Ramos (cell line): ENCODE data around the gene OR1F1.
"Not testable (repeated sequence)": the region's sequence is repeated elsewhere in the genome, so short reads cannot be mapped to it uniquely, and the experiment has no call there.

Experiments
- in situ Hi-C: fragments of 300-500 bp; cut with MboI; formaldehyde crosslinking; loops from one replicate; pipeline ENCODE4 v1.14.3; 2022; ENCODE audit warnings: low sequenced_read_pairs; ENCODE audit not compliant: unreplicated experiment

OR1F1 gene

DNA sequence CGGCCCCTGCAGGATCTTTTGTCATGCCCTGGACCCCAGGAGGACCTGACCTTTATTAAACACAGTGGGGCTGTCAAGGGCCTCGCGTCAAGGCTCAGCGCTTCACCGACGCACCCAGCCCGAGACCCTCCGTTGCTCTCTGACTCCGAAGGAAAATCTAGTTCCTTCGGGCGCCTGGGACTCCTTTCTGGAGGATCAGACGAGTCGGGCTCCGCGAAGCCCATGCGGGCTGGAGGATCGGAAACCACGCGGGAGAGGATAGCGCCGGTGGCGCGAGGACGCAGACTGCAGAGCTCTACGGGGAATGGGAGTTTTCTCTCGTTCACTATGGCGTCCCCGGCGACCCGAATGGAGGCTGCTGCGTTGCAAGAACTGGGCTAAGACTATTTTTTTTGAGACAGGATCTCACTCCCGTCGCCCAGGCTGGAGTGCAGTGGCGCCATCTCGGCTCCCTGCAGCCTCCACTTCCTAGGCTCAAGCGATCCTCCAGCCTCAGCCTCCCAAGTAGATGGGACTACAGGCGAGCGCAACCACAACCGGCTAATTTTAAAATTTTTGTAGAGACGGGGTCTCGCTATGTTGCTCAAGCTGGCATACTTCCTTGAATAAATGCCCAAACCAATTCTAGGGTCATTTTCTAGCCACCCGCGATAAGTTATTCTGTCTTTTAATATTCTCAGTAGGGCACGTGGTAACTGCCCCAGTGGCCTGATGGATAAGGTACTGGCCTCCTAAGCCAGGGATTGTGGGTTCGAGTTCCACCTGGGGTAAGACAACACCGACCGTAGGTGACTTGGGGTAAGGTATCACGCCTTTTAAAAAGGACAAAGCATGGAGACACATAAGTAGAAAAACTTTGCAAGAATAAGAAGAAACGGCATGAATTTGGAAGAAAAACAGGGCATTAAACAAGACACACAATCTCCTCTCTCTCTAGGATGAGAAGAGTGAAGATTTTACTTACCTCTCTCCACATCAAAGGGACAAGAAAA lies 5.5 kb downstream of the OR1F1 start:
- in situ Hi-C loops = no loop called here

- in situ Hi-C loops = no loop called here
These were observed 6.8 kb downstream of the OR1F1 start for GRCh38 chr16:3194792-3195191.

DNA sequence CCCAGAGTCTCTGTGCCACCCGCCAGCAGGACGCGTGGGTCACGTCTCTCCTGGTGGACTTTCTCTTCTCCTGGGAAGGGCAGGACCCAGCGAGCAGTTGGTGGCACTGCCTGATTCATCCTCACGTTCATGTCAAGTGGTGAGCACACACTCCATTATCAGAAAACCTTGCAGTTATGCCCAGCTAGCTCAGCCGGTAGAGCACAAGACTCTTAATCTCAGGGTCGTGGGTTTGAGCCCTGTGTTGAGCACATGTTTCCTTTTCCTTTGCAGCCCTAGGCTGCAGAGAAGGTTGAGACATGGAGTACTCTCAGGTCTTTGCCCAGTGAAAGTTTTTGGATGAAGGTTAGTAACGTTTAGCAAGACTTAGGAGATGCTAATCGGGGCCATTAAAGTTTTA lies 8.0 kb downstream of the OR1F1 start:
- in situ Hi-C loops = no loop called here

DNA sequence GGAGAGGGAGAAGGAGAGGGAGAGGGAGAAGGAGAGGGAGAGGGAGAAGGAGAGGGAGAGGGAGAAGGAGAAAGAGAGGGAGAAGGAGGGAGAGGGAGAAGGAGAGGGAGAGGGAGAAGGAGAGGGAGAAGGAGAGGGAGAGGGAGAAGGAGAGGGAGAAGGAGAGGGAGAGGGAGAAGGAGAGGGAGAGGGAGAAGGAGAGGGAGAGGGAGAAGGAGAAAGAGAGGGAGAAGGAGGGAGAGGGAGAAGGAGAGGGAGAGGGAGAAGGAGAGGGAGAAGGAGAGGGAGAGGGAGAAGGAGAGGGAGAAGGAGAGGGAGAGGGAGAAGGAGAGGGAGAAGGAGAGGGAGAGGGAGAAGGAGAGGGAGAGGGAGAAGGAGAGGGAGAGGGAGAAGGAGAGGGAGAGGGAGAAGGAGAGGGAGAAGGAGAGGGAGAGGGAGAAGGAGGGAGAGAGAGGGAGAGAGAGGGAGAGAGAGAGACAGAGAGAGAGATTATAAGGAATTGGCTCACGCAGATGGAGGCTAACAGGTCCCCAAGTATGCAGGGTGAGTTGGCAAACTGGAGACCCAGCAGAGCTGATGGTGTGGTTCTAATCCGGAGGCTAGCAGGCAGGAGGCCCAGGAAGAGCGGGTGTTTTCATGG lies 9.8 kb downstream of the OR1F1 start:
- in situ Hi-C loops = not testable (repeated sequence)

DNA sequence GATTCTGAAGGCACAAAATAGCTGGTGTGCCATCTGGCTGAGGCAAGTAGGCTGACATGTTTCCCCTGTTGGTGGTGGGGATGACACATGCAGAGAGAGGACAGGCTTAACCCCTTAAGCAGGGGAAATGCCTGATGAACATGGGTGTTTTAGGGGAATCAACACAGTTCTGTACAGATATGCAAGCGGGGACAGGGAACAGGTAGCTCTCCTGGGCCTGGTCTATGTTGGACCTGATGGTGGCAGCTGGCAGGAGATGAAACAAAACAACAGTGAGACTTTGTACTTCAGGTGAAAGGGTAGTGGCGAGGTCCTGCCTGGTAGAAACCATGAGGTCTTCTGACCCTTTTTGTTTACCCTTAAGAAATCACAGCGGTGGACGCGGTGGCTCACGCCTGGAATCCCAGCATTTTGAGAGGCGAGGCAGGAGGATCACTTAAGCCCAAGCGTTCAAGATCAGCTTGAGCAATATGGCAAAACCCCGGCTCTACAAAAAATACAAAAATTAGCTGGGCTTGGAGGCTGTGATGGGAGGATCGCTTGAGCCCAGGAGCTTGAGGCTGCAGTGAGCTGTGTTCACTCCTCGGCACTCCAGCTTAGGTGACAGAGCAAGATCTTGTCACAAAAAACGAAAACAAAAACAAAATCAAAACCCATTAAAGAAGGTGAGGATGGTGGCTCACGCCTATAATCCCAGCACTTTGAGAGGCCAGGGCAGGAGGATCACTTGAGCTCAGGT lies 10.5 kb downstream of the OR1F1 start:
- in situ Hi-C loops = no loop called here

DNA sequence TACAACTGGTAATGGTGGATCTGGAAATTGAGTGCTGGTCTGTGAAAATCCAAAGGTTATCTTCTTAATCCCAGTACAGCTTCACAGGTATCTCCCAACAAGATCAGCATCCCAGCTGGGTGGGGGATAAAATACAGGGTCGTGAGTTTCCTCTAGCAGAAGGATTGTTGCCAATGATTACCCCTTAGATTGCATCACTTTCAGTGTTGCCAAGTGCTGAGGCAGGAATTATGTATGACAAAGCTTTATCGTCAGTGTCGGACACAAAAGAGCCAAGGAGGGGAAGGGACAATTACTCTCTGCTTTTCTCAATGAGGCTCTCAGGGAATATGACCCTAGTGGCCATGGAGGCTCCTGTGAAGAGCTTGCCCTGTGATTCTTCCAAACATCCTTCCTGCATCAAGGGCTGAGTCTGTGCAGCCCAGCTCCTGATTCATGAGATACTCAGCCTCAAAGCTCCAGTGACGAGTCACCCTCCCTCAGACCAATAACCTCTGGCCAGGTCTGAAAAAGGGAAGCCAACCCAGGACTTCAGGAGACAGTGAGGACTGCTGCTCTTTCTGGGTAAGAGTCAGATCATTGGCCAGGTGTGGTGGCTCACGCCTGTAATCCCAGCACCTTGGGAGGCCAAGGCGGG lies 15.0 kb downstream of the OR1F1 start:
- in situ Hi-C loops = no loop called here

DNA sequence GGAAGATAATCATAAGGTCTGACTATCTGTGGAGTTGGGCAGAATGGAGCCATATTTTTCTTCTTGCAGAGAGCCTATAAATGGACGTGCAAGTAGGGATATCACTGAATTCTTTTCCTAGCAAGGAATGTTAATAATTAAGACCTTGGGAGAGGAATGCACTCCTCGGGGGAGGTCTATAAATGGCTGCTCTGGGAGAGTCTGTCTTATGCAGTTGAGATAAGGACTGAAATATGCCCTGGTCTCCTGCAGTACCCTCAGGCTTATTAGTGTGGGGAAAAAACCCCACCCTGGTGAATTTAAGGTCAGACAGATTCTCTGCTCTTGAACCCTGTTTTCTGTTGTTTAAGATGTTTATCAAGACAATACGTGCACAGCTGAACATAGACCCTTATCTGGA lies 17.9 kb downstream of the OR1F1 start:
- in situ Hi-C loops = not testable (repeated sequence)

- in situ Hi-C loops = no loop called here
These were observed 19.3 kb downstream of the OR1F1 start for GRCh38 chr16:3207086-3207953.

DNA sequence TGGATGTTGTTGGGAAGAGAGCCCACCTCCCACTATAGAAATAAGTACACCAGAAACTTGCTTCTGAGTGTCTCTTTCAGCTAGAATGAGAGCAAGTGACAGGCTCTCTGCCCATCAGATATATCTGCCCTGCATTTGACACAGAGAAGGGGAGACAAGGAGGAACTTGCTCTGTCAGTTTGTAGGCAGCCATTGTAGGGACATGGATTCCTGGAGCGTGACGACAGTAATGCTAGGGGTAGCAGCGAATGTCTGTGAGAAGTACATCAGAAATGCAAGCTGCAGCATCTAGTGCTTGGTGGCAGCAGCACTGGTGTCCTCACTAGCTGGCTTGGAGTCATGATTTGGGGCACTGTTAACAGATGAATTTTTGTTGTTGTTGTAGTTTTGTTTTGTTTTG lies 24.0 kb downstream of the OR1F1 start:
- in situ Hi-C loops = no loop called here

DNA sequence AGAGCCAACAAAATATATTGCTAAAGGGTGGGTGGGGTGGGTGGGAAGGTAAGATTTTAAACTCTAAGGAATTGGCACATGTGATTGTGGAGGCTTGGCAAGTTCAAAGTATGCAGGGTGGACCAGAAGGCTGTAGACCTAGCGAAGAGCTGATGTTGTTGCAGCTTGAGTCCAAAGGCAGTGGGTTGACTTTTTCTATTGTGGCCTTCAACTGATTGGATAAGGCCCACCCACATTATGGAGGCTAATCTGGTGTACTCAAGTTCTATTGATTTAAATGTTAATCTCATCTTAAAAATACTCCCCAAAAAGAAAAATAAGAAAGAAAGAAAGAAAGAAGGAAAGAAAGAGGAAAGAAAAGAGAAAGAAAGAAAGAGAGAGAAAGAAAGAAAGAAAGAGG lies 24.6 kb downstream of the OR1F1 start:
- in situ Hi-C loops = no loop called here

DNA sequence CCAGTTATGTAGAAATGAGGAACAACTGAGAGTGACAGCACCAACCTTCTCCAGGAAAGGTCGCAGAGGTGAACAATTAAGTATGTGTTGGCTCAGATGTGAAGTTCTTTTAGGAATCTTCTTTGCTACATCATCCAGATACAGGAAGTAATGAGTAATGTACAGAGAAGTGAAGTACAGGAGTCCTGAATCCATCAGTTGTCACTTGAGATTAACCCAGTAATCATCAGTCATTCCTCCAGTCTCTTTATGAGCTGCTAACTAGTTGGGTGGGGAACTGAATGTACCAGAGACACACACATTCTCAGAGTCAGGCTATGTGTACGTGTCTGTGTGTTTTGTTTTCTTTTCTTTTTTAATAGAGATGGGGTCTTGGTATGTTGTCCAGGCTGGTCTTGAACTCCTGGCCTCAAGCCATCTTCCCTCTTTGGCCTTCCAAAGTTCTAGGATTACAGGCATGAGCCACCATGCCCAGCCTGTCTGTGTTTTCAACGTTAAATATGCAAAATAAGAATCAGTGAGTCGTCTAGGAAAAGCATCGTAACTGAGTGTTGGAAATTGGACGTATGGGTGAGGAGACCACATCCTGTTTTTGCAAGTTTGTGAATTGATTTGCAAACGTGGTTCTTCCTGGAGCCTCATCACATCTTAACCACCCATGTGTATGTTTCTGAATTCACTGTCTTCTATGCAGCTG lies 27.0 kb downstream of the OR1F1 start:
- in situ Hi-C loops = no loop called here

GRCh38 chr16:3215601-3216262 lies 27.7 kb downstream of the OR1F1 start:
- in situ Hi-C loops = no loop called here

GRCh38 chr16:3216263-3216640 lies 28.2 kb downstream of the OR1F1 start:
- in situ Hi-C loops = no loop called here

DNA sequence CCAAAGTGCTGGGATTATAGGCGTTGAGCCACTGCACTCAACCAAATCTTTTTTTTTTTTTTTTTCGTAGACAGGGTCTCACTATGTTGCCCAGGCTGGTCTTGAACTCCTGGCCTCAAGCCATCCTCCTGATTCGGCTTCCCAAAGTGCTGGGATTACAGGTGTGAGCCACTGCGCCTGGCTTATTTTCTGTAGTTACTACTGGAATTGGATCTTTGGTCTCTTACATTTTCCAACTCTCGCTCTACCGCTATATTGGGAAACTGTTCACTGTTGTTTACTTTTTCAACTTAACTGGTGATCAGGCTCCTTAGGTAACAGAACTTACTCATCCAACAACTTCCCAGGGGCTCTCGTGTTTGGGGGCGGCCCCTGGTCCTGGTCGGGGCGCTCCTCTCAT lies 32.8 kb downstream of the OR1F1 start:
- in situ Hi-C loops = no loop called here

DNA sequence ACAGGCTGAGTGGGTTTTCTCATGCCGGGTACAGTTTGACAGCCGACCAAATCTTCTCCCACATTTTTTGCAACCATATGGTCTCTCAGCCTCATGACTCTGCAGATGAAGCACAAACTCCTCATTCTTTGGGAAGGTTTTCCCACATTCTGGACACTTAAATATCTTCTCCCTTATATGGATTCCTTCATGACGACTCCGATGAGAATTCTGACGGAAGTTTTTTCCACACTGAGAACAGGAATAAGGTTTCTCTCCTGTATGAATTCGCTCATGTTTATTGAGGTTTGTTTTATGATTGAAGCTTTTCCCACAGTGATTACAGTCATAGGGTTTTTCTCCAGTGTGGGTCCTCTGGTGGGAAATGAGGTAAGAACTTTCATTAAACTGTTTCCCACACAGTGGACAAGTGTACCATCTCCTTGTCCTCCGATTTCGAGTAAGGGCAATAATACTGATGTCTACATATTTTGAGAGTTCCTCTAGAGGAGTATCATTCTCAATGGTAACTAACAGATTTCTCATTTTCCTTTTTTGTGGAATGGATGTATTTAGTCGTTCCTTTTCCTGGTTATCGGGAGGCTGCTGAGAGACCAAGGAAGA lies 36.0 kb downstream of the OR1F1 start:
- in situ Hi-C loops = no loop called here

DNA sequence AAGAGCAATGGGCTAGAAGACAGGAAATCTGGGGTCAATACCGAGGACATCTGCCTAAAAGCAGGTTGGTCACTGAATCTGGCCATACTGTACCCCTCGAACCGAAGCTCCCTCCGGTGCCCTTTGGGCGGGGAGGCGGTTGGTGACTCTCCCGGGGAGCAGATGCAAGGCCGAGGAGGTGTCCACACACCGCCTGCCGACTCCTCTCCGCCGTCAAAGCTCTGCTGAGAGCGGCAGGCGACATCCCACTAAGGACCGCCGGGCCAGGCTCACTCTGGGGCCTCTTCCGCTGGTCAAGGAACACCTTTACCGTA lies 46.5 kb downstream of the OR1F1 start:
- in situ Hi-C loops = no loop called here

- in situ Hi-C loops = no loop called here
These were observed 47.0 kb downstream of the OR1F1 start, which contains the start of gene ZNF200 for GRCh38 chr16:3234857-3235561. Gene ZNF200, minus strand, starts transcription at chr16:3235158. Its CDS starts 1,403 bp downstream, at chr16:3233755.
